Activated CD4-positive, alpha-beta T cell treated with anti-CD3 and anti-CD28 coated beads for 24 hours (primary cell): Measurements from ENCODE around the gene TOP1.

Source experiments
- DNase-seq, 2 donors: peaks; one replicate each; pipeline ENCODE4 v3.0.0-alpha.2; 2020; ENCODE audit warnings: low read depth in 2 of 2

The TOP1 gene

GRCh38 chr20:41143354-41143753 lies 114.7 kb downstream of the TOP1 start:
- DNase-seq = no peak

- DNase-seq = no peak
Measured at GRCh38 chr20:41145317-41145716, 116.7 kb downstream of the TOP1 start.

GRCh38 chr20:41145821-41146620 lies 117.4 kb downstream of the TOP1 start:
- DNase-seq = no peak

- no peak for DNase-seq
Measured at GRCh38 chr20:41147767-41148191, 119.2 kb downstream of the TOP1 start.

- no peak for DNase-seq
Measured at GRCh38 chr20:41148942-41149341, 120.3 kb downstream of the TOP1 start.

GRCh38 chr20:41150664-41151063 lies 122.0 kb downstream of the TOP1 start:
- no peak for DNase-seq

GRCh38 chr20:41151134-41151869 lies 122.7 kb downstream of the TOP1 start:
- no peak for DNase-seq

GRCh38 chr20:41152108-41152757 lies 123.6 kb downstream of the TOP1 start:
- DNase-seq = no peak

- no peak for DNase-seq
Measured at GRCh38 chr20:41154436-41155176, 126.0 kb downstream of the TOP1 start.

- DNase-seq = no peak
Measured at GRCh38 chr20:41155261-41155660, 126.6 kb downstream of the TOP1 start.

GRCh38 chr20:41158082-41158625 lies 129.5 kb downstream of the TOP1 start:
- DNase-seq = no peak

- no peak for DNase-seq
Measured at GRCh38 chr20:41159547-41159946, 130.9 kb downstream of the TOP1 start.

- DNase-seq = no peak
Measured at GRCh38 chr20:41160686-41161085, 132.1 kb downstream of the TOP1 start.

- no peak for DNase-seq
Measured at GRCh38 chr20:41161886-41162285, 133.3 kb downstream of the TOP1 start.

GRCh38 chr20:41162396-41162795 lies 133.8 kb downstream of the TOP1 start:
- DNase-seq = no peak

GRCh38 chr20:41163821-41164220 lies 135.2 kb downstream of the TOP1 start:
- no peak for DNase-seq

GRCh38 chr20:41165001-41165882 lies 136.6 kb downstream of the TOP1 start:
- DNase-seq = no peak

GRCh38 chr20:41166201-41167117 lies 137.8 kb downstream of the TOP1 start:
- DNase-seq = no peak

GRCh38 chr20:41167118-41167470 lies 138.5 kb downstream of the TOP1 start:
- DNase-seq = no peak
